IMR-90 (cell line): ENCODE results near the gene DENND1B. TPM values are rescaled to one million over a fixed set of nuclear protein-coding genes. Genes with fewer than 3 reads are reported as not detected.

Experiments
- ATAC-seq: fragments of 200-7000 bp; cut with Tn5 transposase; 2 replicates; pipeline ENCODE4 v1.9.1; 2020; ENCODE audit warnings: low read depth, mild to moderate bottlenecking, moderate library complexity
- BruUV-seq: library from RNA; stranded (reverse); fragments of 400-500 nt; replicated peaks from 2 replicates; lab custom pipeline; 2021; lab: Mats Ljungman, UMichigan
- CTCF ChIA-PET: fragments of 300-600 bp; formaldehyde crosslinking; extraction: SDS; loops from one replicate; lab custom pipeline; 2021; ENCODE audit warnings: antibody characterized with exemption; lab: Yijun Ruan, JAX
- POLR2A ChIA-PET: fragments of 300-600 bp; sonication (Branson Sonifier 250); formaldehyde crosslinking; loops from one replicate; lab custom pipeline; 2022; ENCODE audit warnings: antibody characterized with exemption; ENCODE audit not compliant: unreplicated experiment; lab: Charles Lee
- DNase-seq: peaks from one replicate; pipeline ENCODE4 v3.0.0; 2013
- H2AFZ ChIP-seq: replicated peaks from 2 replicates; pipeline ENCODE3; 2013; ENCODE audit warnings: low read length, mild to moderate bottlenecking; ENCODE audit not compliant: poor library complexity
- H2AK5ac ChIP-seq: 2 replicates; pipeline ENCODE4 v1.6.1; 2013; ENCODE audit warnings: low read depth, low read length, inconsistent platforms
- H2AK9ac ChIP-seq: replicated peaks from 2 replicates; pipeline ENCODE3; 2013; ENCODE audit warnings: mild to moderate bottlenecking, low read depth, low read length, moderate library complexity; ENCODE audit not compliant: poor library complexity
- H2BK120ac ChIP-seq: 2 replicates; pipeline ENCODE4 v1.6.1; 2013; ENCODE audit warnings: low read depth, low read length, inconsistent platforms
- H2BK15ac ChIP-seq: 3 replicates; pipeline ENCODE4 v1.6.1; 2013; ENCODE audit warnings: low read depth, low read length, inconsistent platforms
- H2BK20ac ChIP-seq: 2 replicates; pipeline ENCODE4 v1.6.1; 2013; ENCODE audit warnings: low read depth, mild to moderate bottlenecking, inconsistent platforms, low read length, moderate library complexity
- H2BK5ac ChIP-seq: 2 replicates; pipeline ENCODE4 v1.6.1; 2013; ENCODE audit warnings: mild to moderate bottlenecking, low read depth, low read length, inconsistent platforms; ENCODE audit not compliant: poor library complexity, severe bottlenecking
- H3K14ac ChIP-seq: replicated peaks from 2 replicates; pipeline ENCODE4 v1.6.1; 2013; ENCODE audit warnings: low read depth, low read length, inconsistent platforms
- H3K18ac ChIP-seq: 2 replicates; pipeline ENCODE4 v1.6.1; 2013; ENCODE audit warnings: low read depth, low read length, control low read depth
- H3K23ac ChIP-seq: 2 replicates; pipeline ENCODE4 v1.6.1; 2013; ENCODE audit warnings: low read depth, low read length, inconsistent platforms
- H3K27ac ChIP-seq: 2 replicates; pipeline ENCODE4 v1.5.1; 2013; ENCODE audit warnings: mild to moderate bottlenecking, control low read depth, low read length; ENCODE audit not compliant: insufficient read depth
- H3K27me3 ChIP-seq: 2 replicates; pipeline ENCODE4 v1.6.1; 2013; ENCODE audit warnings: low read length; ENCODE audit not compliant: control insufficient read depth, insufficient read depth
- H3K36me3 ChIP-seq: 2 replicates; pipeline ENCODE4 v1.6.1; 2013; ENCODE audit warnings: low read length, mixed read lengths; ENCODE audit not compliant: control insufficient read depth, insufficient read depth
- H3K4ac ChIP-seq: 2 replicates; pipeline ENCODE4 v1.6.1; 2013; ENCODE audit warnings: low read depth, low read length, inconsistent platforms
- H3K4me1 ChIP-seq: 2 replicates; pipeline ENCODE4 v1.6.1; 2013; ENCODE audit warnings: low read length, mixed read lengths; ENCODE audit not compliant: control insufficient read depth, insufficient read depth
- H3K4me2 ChIP-seq: 2 replicates; pipeline ENCODE4 v1.6.1; 2013; ENCODE audit warnings: low read depth, mild to moderate bottlenecking, control low read depth, low read length, moderate library complexity
- H3K4me3 ChIP-seq: 2 replicates; pipeline ENCODE4 v1.5.1; 2013; ENCODE audit warnings: low read depth, mild to moderate bottlenecking, control low read depth, low read length, moderate library complexity; ENCODE audit not compliant: insufficient read depth
- H3K56ac ChIP-seq: 2 replicates; pipeline ENCODE4 v1.6.1; 2013; ENCODE audit warnings: low read length, inconsistent platforms; ENCODE audit not compliant: insufficient read depth; ENCODE audit errors: extremely low read depth
- H3K79me1 ChIP-seq, 2 experiments: 2 replicates each; pipeline ENCODE4 v1.6.1; 2013; ENCODE audit warnings: low read length in 2 of 2, inconsistent platforms in 1 of 2, low read depth in 1 of 2
- H3K9ac ChIP-seq: 2 replicates; pipeline ENCODE4 v1.6.1; 2013; ENCODE audit warnings: low read depth, low read length, control low read depth
- H3K9me1 ChIP-seq: 2 replicates; pipeline ENCODE4 v1.6.1; 2013; ENCODE audit warnings: low read length, inconsistent platforms; ENCODE audit not compliant: insufficient read depth
- H3K9me3 ChIP-seq: 2 replicates; pipeline ENCODE4 v1.6.1; 2013; ENCODE audit warnings: low read length; ENCODE audit not compliant: control insufficient read depth, insufficient read depth
- H4K20me1 ChIP-seq: 2 replicates; pipeline ENCODE4 v1.6.1; 2013; ENCODE audit warnings: low read length, inconsistent platforms; ENCODE audit not compliant: insufficient read depth
- H4K5ac ChIP-seq: 2 replicates; pipeline ENCODE4 v1.6.1; 2013; ENCODE audit warnings: mild to moderate bottlenecking, low read depth, low read length, control low read depth
- H4K8ac ChIP-seq, 2 experiments: 2 replicates each; pipeline ENCODE4 v1.6.1; 2013; ENCODE audit warnings: low read depth in 2 of 2, low read length in 2 of 2, control low read depth in 1 of 2, inconsistent platforms in 1 of 2
- H4K91ac ChIP-seq: 2 replicates; pipeline ENCODE4 v1.6.1; 2013; ENCODE audit warnings: low read depth, low read length, inconsistent platforms; ENCODE audit not compliant: insufficient read depth
- BHLHE40 ChIP-seq: fragments of 150-350 bp; IDR thresholded peaks from 2 replicates; pipeline ENCODE4 v1.6.1; 2016; ENCODE audit warnings: mild to moderate bottlenecking, low read depth, low read length
- CHD1 ChIP-seq: IDR thresholded peaks from 2 replicates; pipeline ENCODE4 v1.6.1; 2012; ENCODE audit warnings: low read depth, low read length, improper control_type of control experiment
- NFE2L2 ChIP-seq: fragments of 150-350 bp; IDR thresholded peaks from 2 replicates; pipeline ENCODE4 v1.6.1; 2016; ENCODE audit warnings: low read depth, mild to moderate bottlenecking, low read length
- POLR2A ChIP-seq: IDR thresholded peaks from 2 replicates; pipeline ENCODE4 v1.6.1; 2012; ENCODE audit warnings: mild to moderate bottlenecking, low read depth, low read length
- RFX5 ChIP-seq: IDR thresholded peaks from 2 replicates; pipeline ENCODE4 v1.8.0; 2012; ENCODE audit warnings: low read depth, mild to moderate bottlenecking, low read length, moderate library complexity
- SMC3 ChIP-seq: fragments of 150-350 bp; IDR thresholded peaks from 2 replicates; pipeline ENCODE4 v1.6.1; 2016; ENCODE audit warnings: low read depth, mild to moderate bottlenecking, antibody characterized with exemption, low read length, moderate library complexity
- WGBS, 2 experiments: methylation state at CpG; one replicate each; pipeline versions ENCODE4 v1.1.5 to v1.1.7; 2013; ENCODE audit warnings: missing lambda C conversion rate in 2 of 2; ENCODE audit not compliant: insufficient read length in 1 of 2; ENCODE audit errors: extremely low coverage in 2 of 2; 5-methylcytosine and 5-hydroxymethylcytosine counted together
- dilution Hi-C: fragments of 300-500 bp; cut with HindIII; formaldehyde crosslinking; loops from one replicate; pipeline ENCODE4 v1.14.3; 2018; ENCODE audit warnings: low sequenced_read_pairs; ENCODE audit not compliant: unreplicated experiment
- in situ Hi-C: fragments of 300-500 bp; cut with MboI; formaldehyde crosslinking; loops from 3 replicates; pipeline ENCODE4 v1.14.3; 2019; ENCODE audit warnings: low sequenced_read_pairs, inconsistent platforms, mixed read lengths
- intact Hi-C: fragments of 100-400 bp; cut with micrococcal nuclease; formaldehyde crosslinking; loops from 2 replicates; pipeline ENCODE4 v1.10.0; 2022
- polyA plus RNA-seq, 3 experiments: library from polyadenylated mRNA; depleted of rRNA; stranded (reverse); fragments of >200 nt; gene quantifications; 2 replicates each; pipeline ENCODE4 v1.2.3, GENCODE V29; 2012; ENCODE audit warnings: low replicate concordance in 1 of 3
- total RNA-seq: library from RNA; depleted of rRNA; stranded (reverse); fragments of >200 nt; gene quantifications from 2 replicates; pipeline ENCODE4 v1.2.3, GENCODE V29; 2012

DENND1B gene
- total and polyA plus RNA-seq, 2 of the 4 experiments (the other 2 are of a cell fraction) = 4.0 to 24.2 TPM

- Histone ChIP-seq H3K14ac (no peak overlapping the region), H3K23ac (no peak overlapping the region), H2AFZ (no peak overlapping the region), H4K5ac (no peak overlapping the region), H3K4me2 (no peak overlapping the region), H3K4me1 (peaks cover 4% of the 10 kb centered on the region), H4K91ac (no peak overlapping the region), H3K18ac (no peak overlapping the region), H3K56ac (no peak overlapping the region), H3K9ac (no peak overlapping the region), H3K4me3 (no peak overlapping the region), H2BK15ac (no peak overlapping the region), H3K4ac (no peak overlapping the region), H3K79me1 (no peaks in the 10 kb centered on the region), H4K8ac (no peak overlapping the region), H4K20me1 (no peaks in the 10 kb centered on the region), H2BK120ac (no peak overlapping the region), H3K9me1 (no peaks in the 10 kb centered on the region), H2AK9ac (no peak overlapping the region), H3K27ac (no peak overlapping the region; the same call in 1 of the 2 replicates), H2AK5ac (no peak overlapping the region), H3K36me3 (no peaks in the 10 kb centered on the region), H3K9me3 (no peaks in the 10 kb centered on the region), H3K27me3 (no peaks in the 10 kb centered on the region), H2BK5ac (no peak overlapping the region), H2BK20ac (no peak overlapping the region)
- DNase-seq (peak; percentile 28), ATAC-seq (peak; percentile 74)
- BruUV-seq = no TSS peak
- intact Hi-C loops (no loop called here), dilution Hi-C loops (no loop called here), in situ Hi-C loops (no loop called here)
- WGBS, 2 experiments = no CpG with 5 or more reads among the region's 1 CpG
- TF ChIP-seq RFX5 (no peak), POLR2A (no peak), CHD1 (no peak), NFE2L2 (no peak), BHLHE40 (no peak), SMC3 (no peak)
- ChIA-PET POLR2A (no interaction called here), CTCF (no interaction called here)
These were observed 36.5 kb upstream of the DENND1B start for GRCh38 chr1:197811769-197812168.
